GM12873 (cell line): ENCODE data around the gene KRT9.

ENCODE experiments used
- CTCF ChIP-seq: IDR thresholded peaks from 2 replicates; pipeline ENCODE4 v1.5.1; 2012; ENCODE audit warnings: low read depth, mild to moderate bottlenecking, moderate library complexity, low read length, control low read depth; ENCODE audit not compliant: insufficient read depth; ENCODE audit errors: missing control alignments

The KRT9 gene

DNA sequence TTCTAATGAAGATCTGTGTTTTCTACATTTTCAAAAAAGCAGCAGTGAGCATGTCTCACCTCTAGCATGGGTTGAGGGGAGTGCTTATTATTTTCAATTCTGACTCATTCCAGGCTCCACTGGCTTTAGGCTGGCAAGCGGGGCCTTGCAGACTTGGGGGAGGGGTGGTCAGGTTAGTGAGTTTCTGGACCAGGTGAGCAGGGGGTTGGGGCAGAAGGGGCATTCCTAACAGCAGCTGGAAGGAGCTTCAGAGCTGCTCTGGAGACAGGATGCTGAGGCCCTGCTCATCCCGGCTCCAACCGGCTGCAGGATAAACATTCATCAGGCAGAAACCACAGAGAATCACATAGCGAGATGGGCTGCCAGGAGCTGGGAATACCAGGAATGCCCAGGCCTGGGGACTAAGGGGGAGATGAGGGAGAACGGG lies 33.3 kb downstream of the KRT9 start:
- no peak for TF ChIP-seq CTCF

GRCh38 chr17:41537990-41538389 lies 33.9 kb downstream of the KRT9 start:
- no peak for TF ChIP-seq CTCF

GRCh38 chr17:41537614-41537954 lies 34.3 kb downstream of the KRT9 start:
- no peak for TF ChIP-seq CTCF

DNA sequence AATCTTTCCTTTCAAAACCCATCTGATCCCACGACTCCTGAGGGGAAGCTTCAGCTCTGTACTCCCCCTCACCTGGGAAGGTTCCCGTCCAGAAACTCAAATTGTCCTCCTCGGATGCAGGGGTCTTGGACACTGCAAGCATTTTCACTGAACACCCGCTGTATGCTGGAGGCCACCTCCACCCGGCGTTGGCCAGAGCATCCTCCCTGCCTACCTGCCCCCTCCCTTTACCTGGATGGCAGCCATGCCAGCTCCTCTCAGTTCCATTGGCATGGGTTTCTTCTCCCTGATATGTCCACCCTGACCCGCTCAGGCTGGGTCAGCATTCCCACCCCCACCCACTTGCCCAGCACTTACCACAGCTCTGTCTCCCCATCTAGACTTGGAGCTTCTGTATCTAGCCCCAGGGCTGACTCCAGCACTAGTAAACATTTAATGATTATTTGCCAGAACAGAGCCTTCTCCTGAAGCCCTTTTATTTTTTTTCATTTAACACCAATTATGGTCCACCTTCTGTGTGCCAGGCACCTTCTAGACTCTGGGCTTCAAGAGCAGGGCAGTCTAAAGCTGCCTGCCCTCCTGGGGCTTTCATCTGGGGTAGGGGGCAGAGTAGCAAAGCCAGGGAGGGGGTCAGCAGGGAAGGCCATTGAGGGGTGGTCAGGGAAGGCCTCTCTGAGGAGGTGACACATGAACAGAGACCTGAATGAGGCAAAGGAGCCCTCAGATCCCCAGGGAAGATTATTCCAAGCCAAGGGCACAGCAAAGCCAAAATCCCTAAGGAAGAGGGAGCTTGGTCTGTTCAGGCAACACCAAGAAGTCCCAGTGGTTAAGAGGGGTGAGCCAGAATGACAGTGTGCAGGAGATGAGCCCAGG lies 34.9 kb downstream of the KRT9 start:
- TF ChIP-seq CTCF: no peak

DNA sequence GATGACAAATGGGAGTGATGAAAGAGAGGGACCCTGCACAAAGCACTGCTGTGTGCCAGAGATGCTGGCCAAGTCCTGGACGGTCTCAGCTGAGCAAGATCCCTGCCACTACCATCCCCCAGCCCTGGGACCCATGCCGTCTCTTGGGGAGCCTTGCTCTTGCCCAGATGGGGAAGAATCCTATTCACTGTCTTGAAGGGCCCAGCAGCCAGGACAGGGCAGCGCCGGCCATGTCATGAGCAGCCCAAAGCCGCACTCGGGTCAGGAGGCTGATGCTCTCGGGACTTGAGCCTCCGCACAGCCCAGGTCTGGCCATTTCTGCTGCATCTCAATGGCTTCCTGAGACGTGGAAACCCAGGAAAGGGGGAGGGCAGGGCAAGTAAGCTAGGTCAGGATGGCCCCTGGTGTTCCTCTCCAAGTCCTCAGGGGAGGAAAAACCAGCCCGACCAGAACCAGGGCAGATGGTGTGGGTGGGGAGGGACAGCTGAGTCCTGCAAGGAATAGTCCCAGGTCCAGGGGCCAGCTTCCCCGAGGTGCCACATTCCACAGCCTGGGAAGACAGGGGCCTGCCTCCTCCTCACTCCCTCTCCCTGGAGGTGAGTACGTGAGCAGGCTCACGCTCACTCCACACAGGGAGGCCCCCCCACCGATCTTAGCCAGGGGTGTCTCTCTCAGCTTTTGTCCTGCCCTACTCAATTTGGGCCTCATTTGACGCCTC lies 35.9 kb downstream of the KRT9 start:
- no peak for TF ChIP-seq CTCF

GRCh38 chr17:41534899-41535546 lies 36.8 kb downstream of the KRT9 start:
- no peak for TF ChIP-seq CTCF

- no peak for TF ChIP-seq CTCF
Observed at GRCh38 chr17:41533613-41534012, 38.2 kb downstream of the KRT9 start.
